ENCODE data around the gene PLCH1.

PLCH1 gene

DNA sequence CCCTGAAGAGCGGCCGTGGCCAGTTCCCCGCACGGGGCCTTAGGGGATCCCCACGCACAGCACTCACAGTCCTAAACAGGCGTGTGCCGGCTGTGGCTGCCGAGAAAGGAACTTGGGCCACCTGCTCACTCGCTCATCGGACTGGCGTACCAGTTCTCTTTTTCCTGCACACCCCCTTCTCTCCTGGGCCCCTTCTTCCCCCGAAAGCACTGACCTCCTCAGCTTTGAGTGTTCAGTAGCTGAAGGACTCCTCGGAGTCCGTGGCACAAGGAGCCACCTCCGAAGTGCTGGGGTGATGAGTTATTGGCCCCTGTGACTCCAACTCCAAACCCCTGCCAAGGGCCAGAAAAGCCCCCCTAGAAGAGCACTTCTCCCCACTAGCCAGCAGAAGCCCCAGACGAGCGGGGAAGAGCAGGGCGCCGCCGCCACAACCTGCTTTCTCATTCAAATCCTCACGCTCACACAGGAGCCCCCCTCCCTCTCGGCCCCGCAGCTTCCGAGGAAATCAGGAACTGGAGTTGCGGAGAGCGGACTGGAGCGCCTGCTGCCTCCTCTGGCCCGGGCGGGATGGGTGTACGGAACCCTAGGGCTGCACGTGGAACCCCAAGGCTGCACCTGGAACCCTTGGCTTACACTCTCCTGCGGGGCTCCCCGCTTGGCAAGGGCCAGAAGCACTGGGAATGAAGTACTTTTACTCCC is at the start of gene PLCH1:
Gene PLCH1 (minus strand): TSS at position 446 of the 699 bp plus-strand sequence. CDS start 40,847 bp downstream, outside the sequence.
- peak; percentile 3 to 19 for DNase-seq

DNA sequence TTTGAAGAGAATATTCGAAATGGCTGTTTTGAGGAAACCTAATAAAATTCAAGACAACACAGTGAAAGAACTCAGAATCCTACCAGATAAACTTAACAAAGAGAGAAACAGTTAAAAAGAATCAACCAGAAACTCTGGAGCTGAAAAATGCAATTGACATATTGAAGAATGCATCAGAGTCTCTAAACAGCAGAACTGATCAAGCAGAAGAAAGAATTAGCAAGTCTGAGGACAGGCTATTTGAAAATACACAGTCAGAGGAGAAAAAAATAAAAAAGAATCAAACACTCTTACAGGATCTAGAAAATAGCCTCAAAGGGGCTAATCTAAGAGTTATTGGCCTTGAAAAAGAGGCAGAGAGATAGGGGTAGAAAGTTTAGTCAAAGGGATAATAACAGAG is 47.7 kb upstream of the PLCH1 start:
- no peak for DNase-seq

GRCh38 chr3:155791190-155791589 is 46.3 kb upstream of the PLCH1 start:
- no peak for DNase-seq

DNA sequence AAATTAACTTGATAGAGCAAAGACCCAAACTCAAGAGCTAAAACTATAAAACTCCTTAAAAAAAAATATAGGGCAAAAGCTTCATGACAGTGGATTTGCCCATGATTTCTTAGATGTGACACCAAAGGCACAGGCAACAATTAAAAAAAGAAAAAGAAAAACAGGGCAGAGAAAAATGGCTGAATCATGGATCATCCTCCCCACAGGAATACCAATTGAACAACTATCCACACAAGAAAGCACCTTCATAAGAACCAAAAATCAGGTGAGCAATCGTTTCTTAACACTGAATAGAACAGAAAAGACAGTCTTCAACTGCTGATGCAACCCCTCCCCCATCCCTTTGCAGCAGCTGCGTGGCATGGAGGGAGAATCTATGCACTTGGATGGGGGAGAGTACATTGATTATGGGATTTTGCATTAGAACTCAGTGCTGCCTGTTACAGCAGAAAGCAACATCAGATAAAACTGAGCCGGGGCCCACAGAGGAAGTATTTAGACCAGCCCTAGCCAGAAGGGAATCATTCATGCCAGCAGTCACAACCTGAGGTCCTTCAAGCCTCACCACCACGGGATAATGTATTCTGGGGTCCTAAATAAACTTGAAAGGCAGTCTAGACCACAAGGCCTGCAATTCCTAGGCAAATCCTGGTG is 45.5 kb upstream of the PLCH1 start:
- DNase-seq, result no peak

- no peak for DNase-seq
Measured at GRCh38 chr3:155785662-155786295, 40.9 kb upstream of the PLCH1 start.

- DNase-seq, result no peak
Measured at GRCh38 chr3:155782390-155782953, 37.6 kb upstream of the PLCH1 start.

DNA sequence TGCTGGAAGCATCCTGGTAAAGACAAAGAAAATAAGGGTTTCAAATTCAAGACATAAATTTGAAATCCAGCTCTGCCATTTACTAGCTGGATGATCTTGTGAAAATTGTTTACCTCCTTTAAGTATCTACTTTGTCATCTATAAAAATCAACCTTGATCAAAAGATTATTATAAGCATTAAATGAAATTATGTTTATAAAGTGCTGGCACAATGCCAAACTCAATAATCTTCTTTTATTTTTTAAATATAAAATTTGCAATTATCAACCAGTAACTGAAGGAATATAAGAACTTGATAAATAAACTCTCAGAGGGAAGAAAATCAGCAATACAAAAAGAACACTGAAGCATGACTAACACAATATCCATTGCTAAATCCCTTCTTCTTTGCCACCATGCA is 35.4 kb upstream of the PLCH1 start:
- no peak for DNase-seq

DNA sequence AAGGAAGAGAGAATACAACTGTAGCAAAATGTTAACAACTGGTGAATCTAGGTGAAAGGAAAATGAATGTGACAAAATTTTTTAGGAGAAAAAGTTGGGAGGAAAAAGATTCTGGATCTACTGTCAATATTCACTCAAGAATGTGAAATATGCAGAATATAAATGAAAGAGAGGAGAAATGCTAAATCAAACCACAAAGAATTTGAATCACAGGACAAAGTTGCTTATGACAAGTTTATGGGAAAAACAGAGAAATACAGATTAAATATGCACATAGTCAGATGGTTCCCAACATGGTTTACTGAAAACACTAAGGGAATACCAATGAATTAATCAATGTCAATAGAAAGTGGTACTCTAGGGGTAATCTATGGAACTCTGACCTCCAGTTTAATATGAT is 33.6 kb upstream of the PLCH1 start:
- DNase-seq, result no peak

GRCh38 chr3:155772801-155773200 is 27.9 kb upstream of the PLCH1 start:
- no peak for DNase-seq

- no peak for DNase-seq
Measured at GRCh38 chr3:155771126-155771525, 26.3 kb upstream of the PLCH1 start.

DNA sequence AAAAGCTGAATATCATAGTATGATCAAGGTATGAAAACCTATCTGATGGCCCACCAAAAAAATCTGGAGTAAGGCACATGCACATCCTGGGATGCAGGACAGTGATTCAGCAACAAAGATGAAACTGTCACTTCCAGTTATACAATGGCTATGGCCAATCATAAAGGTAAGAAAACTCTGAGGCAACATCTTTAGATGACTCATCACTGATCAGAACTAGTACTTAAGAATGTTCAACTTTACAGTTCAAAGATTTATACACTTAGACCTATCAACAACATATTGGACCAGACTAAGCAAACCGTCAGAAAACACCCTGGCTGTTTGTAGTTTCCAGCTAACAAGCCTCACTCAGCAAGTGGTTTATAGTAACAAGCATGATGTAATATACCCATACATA is 21.3 kb upstream of the PLCH1 start:
- no peak for DNase-seq

DNA sequence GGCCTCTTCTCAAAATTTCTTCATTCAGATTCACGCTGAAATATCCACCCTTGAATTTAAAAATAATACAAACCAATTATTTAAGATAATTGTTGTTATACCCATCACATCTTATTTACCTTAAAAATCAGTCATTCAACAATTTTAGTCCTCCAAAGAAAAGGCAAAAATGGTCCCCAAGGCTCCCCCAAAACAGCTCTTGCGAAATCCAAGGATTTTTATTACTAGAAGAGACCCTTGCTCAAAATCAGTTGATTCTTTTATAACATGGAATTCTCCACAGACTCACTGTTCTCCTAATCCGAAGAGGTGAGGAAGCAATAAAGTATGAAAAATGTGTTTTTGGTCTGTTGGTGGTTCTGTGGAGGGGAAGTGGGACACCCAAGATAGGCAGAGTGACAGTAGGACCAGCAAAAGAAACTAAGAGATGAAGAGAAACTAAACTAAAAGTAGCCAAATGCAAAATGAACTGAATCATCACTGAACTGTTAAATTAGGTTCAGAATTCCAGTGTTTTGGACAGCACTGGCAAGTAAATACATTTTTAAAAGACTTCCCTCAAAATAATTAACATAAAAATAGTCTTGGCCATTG is 19.1 kb upstream of the PLCH1 start:
- DNase-seq, result no peak

GRCh38 chr3:155760653-155761052 is 15.8 kb upstream of the PLCH1 start:
- DNase-seq, result no peak

GRCh38 chr3:155757577-155757976 is 12.7 kb upstream of the PLCH1 start:
- DNase-seq, result no peak

GRCh38 chr3:155753038-155753639 is 8.3 kb upstream of the PLCH1 start:
- no peak for DNase-seq

- DNase-seq, result no peak
Measured at GRCh38 chr3:155748611-155749365, 3.9 kb upstream of the PLCH1 start.

GRCh38 chr3:155747946-155748290 is 3.0 kb upstream of the PLCH1 start:
- no peak for DNase-seq

GRCh38 chr3:155747286-155747945 is 2.5 kb upstream of the PLCH1 start:
- DNase-seq, result no peak

- DNase-seq, result no peak
Measured at GRCh38 chr3:155746703-155747102, 1.8 kb upstream of the PLCH1 start.

- no peak for DNase-seq
Measured at GRCh38 chr3:155745795-155746550, 1.1 kb upstream of the PLCH1 start.

DNA sequence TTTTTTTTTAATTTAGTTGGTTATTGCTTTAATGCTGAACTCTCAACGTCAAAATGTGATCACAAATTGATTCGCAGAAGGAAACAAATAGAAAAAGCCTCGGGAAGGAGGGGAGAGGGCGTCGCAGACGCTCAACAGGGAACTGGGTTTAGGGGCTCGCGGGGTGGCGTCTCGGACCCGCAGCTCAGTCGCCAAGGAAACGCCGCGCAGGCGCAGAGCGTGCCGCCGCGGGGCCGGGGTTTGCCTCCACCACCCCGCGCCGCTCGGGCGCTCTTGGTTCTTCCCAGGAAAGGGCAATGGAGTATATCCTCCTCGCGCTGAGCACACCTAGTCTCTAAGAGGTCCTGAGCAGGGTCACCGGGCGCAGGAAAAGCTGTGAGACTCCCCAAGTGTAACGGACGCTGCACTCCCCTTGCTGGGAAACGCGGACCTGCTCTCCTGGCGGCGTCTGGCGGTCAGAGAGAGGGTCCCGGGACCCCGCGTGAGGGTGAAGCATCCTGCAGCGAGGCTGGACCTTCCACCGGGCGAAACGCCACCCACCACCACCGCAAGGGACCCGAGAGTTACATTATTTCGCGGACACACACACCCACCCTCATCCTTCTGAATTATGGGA is 753 bp downstream of the PLCH1 start:
- peak; percentile 12 to 20 for DNase-seq

Measured in activated CD4-positive, alpha-beta T cell treated with anti-CD3 and anti-CD28 coated beads, Interleukin-2, amount 50 U/mL, for 4 hours (primary cell).